ENCODE results near the gene CELA1. TPM values are rescaled to one million over a fixed set of nuclear protein-coding genes. Genes with fewer than 3 reads are reported as not detected.
"Not testable (repeated sequence)": the region's sequence is repeated elsewhere in the genome, so short reads cannot be mapped to it uniquely, and the experiment has no call there.

The CELA1 gene
- total and polyA plus RNA-seq, 8 donors, result not detected

- no peaks in the 10 kb centered on the region for H3K36me3 ChIP-seq
- H3K27me3 ChIP-seq, result no peaks in the 10 kb centered on the region
- WGBS, 5 donors, result 67 to 81% (median 75%) methylated on average over 3 of the region's 3 CpGs
- peaks cover 0 to 66% (median 12%) of the 10 kb centered on the region in 4 donors for H3K4me1 ChIP-seq
- no peak overlapping the region for H3K4me3 ChIP-seq
- no peak for TF ChIP-seq POLR2AphosphoS5 (IDR thresholded peaks at IDR 0.05)
- no peak for TF ChIP-seq POLR2A (IDR thresholded peaks at IDR 0.05)
- H3K9me3 ChIP-seq, result no peaks in the 10 kb centered on the region
- intact Hi-C loops (cut with DNase I; ENCODE audit: low total_unique reads), result no loop called here
- DNase-seq, result no peak
- peak overlapping the region in 1 of 5 donors; percentile 86 for H3K27ac ChIP-seq
Measured at GRCh38 chr12:51321882-51322281, 24.6 kb downstream of the CELA1 start.

GRCh38 chr12:51320695-51321320, 25.7 kb downstream of the CELA1 start:
- Histone ChIP-seq H3K27ac (peak overlapping the region in 1 of 5 donors; percentile 43), H3K4me3 (no peak overlapping the region), H3K36me3 (no peaks in the 10 kb centered on the region), H3K9me3 (no peaks in the 10 kb centered on the region), H3K27me3 (no peaks in the 10 kb centered on the region), H3K4me1 (peaks cover 0 to 56% (median 12%) of the 10 kb centered on the region in 4 donors)
- 17 to 31% (median 28%) methylated on average over 3 of the region's 3 CpGs for WGBS, 5 donors
- intact Hi-C loops (cut with DNase I; ENCODE audit: low total_unique reads), result no loop called here
- DNase-seq, result peak in 1 of 2 donors; percentile 44
- TF ChIP-seq EP300 (IDR thresholded peaks at IDR 0.05), result no peak
- TF ChIP-seq CTCF (IDR thresholded peaks at IDR 0.05), result no peak
- TF ChIP-seq POLR2AphosphoS5 (IDR thresholded peaks at IDR 0.05), result no peak
- TF ChIP-seq POLR2A (IDR thresholded peaks at IDR 0.05), result no peak

GRCh38 chr12:51320311-51320694, 26.2 kb downstream of the CELA1 start:
- intact Hi-C loops (cut with DNase I; ENCODE audit: low total_unique reads), result no loop called here
- Histone ChIP-seq H3K9me3 (no peaks in the 10 kb centered on the region), H3K36me3 (no peaks in the 10 kb centered on the region), H3K27me3 (no peaks in the 10 kb centered on the region), H3K4me1 (peaks cover 0 to 51% (median 12%) of the 10 kb centered on the region in 4 donors), H3K4me3 (no peak overlapping the region), H3K27ac (peak overlapping the region in 1 of 5 donors; percentile 43)
- TF ChIP-seq POLR2AphosphoS5 (IDR thresholded peaks at IDR 0.05), result no peak
- TF ChIP-seq EP300 (IDR thresholded peaks at IDR 0.05), result no peak
- no peak for TF ChIP-seq POLR2A (IDR thresholded peaks at IDR 0.05)
- no peak for TF ChIP-seq CTCF (IDR thresholded peaks at IDR 0.05)
- WGBS, 5 donors, result 51 to 63% (median 56%) methylated on average over 4 of the region's 4 CpGs
- no peak for DNase-seq

GRCh38 chr12:51318846-51319599, 27.5 kb downstream of the CELA1 start:
- H3K36me3 ChIP-seq, result no peaks in the 10 kb centered on the region
- H3K27ac ChIP-seq, result peak overlapping the region in 3 of 5 donors; percentile 4 to 57 (median 33)
- WGBS, 5 donors, result 48 to 68% (median 55%) methylated on average over 3 of the region's 3 CpGs
- intact Hi-C loops (cut with DNase I; ENCODE audit: low total_unique reads), result no loop called here
- TF ChIP-seq CTCF (IDR thresholded peaks at IDR 0.05) (no peak), EP300 (IDR thresholded peaks at IDR 0.05) (no peak), POLR2A (IDR thresholded peaks at IDR 0.05) (no peak), POLR2AphosphoS5 (IDR thresholded peaks at IDR 0.05) (no peak)
- DNase-seq, result peak in 1 of 2 donors; percentile 54
- H3K4me1 ChIP-seq, result peaks cover 0 to 38% (median 12%) of the 10 kb centered on the region in 4 donors
- H3K27me3 ChIP-seq, result no peaks in the 10 kb centered on the region
- no peak overlapping the region for H3K4me3 ChIP-seq
- H3K9me3 ChIP-seq, result no peaks in the 10 kb centered on the region

GRCh38 chr12:51318057-51318806, 28.2 kb downstream of the CELA1 start:
- DNase-seq; intact Hi-C loops (cut with DNase I; ENCODE audit: low total_unique reads); H3K9me3 ChIP-seq; H3K36me3 ChIP-seq; H3K4me3 ChIP-seq; H3K27me3 ChIP-seq: not testable (repeated sequence)
- Histone ChIP-seq H3K4me1 (peaks cover 0 to 38% (median 14%) of the 10 kb centered on the region in 4 donors), H3K27ac (peak overlapping the region in 2 of 5 donors; percentile 33 to 57)
- 60 to 80% (median 75%) methylated on average over 3 to 8 of the region's 8 CpGs for WGBS, 5 donors
